Activated naive CD4-positive, alpha-beta T cell treated with anti-CD3 and anti-CD28 coated beads, Interleukin-2, amount 50 U/mL, for 16 hours (primary cell): ENCODE results near the gene LRBA.

ENCODE experiments used
- DNase-seq: peaks from one replicate; pipeline ENCODE4 v3.0.0-alpha.2; 2020

Gene LRBA

GRCh38 chr4:150224896-150225591 is 790.0 kb downstream of the LRBA start:
- DNase-seq = no peak

- DNase-seq = no peak
Observed at GRCh38 chr4:150219841-150220240, 795.2 kb downstream of the LRBA start.

- no peak for DNase-seq
Observed at GRCh38 chr4:150218447-150218846, 796.6 kb downstream of the LRBA start.

GRCh38 chr4:150217808-150218207 is 797.3 kb downstream of the LRBA start:
- no peak for DNase-seq

GRCh38 chr4:150217192-150217591 is 797.9 kb downstream of the LRBA start:
- no peak for DNase-seq

GRCh38 chr4:150216726-150217125 is 798.4 kb downstream of the LRBA start:
- no peak for DNase-seq

- no peak for DNase-seq
Observed at GRCh38 chr4:150215601-150216000, 799.5 kb downstream of the LRBA start.
